ENCODE data around the gene NBAS. TPM values are rescaled to one million over a fixed set of nuclear protein-coding genes. Genes with fewer than 3 reads are reported as not detected.

NBAS gene
- polyA plus RNA-seq, 1 of the 3 experiments (the other 2 are of a cell fraction) = 12.0 TPM

DNA sequence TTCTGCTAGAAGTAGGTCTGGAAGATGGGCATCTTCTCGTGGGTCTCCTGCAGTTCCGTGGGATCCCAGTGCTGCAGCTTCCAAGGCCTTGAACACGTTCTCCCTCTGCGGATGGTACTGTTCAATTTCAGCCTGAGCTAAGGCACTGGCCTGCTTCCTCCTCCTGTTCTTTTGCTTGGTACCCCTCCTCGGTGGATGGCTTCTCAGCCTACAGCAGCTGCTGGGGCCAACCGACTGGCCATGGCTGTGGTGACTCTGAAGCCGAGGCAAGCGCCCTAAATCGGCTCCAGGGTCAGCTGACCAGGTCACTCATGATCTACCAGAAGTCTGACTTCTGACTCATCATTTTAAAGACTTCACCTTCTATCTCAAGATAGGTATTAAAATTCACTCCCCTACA, 150.2 kb downstream of the NBAS start (continued):
- TF ChIP-seq CHD2 (IDR thresholded peaks at IDR 0.05; ENCODE audit: low read length, partially characterized antibody) = no peak
- no peak for TF ChIP-seq FOSL2 (IDR thresholded peaks at IDR 0.05; ENCODE audit: borderline replicate concordance, low read depth)
- no peak for TF ChIP-seq ELF1 (IDR thresholded peaks at IDR 0.05)
- no peak for TF ChIP-seq TAF1 (IDR thresholded peaks at IDR 0.05; ENCODE audit: borderline replicate concordance, low read depth, low read length)
- no peak for TF ChIP-seq EZH2phosphoT487 (IDR thresholded peaks at IDR 0.05; ENCODE audit: borderline replicate concordance, low read depth)
- no peak for TF ChIP-seq EP300 (IDR thresholded peaks at IDR 0.05; ENCODE audit: borderline replicate concordance in 1 of 2, low read depth in 1 of 2, low read length in 1 of 2)
- no peak for TF ChIP-seq RXRA (IDR thresholded peaks at IDR 0.05; ENCODE audit: borderline replicate concordance, low read depth)

GRCh38 chr2:15408759-15409158, 152.4 kb downstream of the NBAS start:
- no peaks in the 10 kb centered on the region for H3K27me3 ChIP-seq (ENCODE audit: insufficient read depth)
- H3K9me3 ChIP-seq = no peaks in the 10 kb centered on the region
- no peak overlapping the region for H3K27ac ChIP-seq (ENCODE audit: low read depth in 2 of 2, low read length in 1 of 2)
- no peak overlapping the region for H3K4me2 ChIP-seq
- H3K4me1 ChIP-seq (ENCODE audit: control insufficient read depth in 1 of 2, insufficient read depth in 2 of 2, low read depth in 1 of 2, low read length in 1 of 2) = no peaks in the 10 kb centered on the region
- TF ChIP-seq RXRA (IDR thresholded peaks at IDR 0.05; ENCODE audit: borderline replicate concordance, low read depth) (no peak), TEAD4 (IDR thresholded peaks at IDR 0.05; ENCODE audit: borderline replicate concordance, insufficient read depth) (no peak), NFIC (IDR thresholded peaks at IDR 0.05; ENCODE audit: borderline replicate concordance) (no peak), FOSL2 (IDR thresholded peaks at IDR 0.05; ENCODE audit: borderline replicate concordance, low read depth) (no peak), EP300 (IDR thresholded peaks at IDR 0.05; ENCODE audit: borderline replicate concordance in 1 of 2, low read depth in 1 of 2, low read length in 1 of 2) (no peak), ELF1 (IDR thresholded peaks at IDR 0.05) (no peak), SMC3 (IDR thresholded peaks at IDR 0.05; ENCODE audit: low read depth, low read length) (no peak), POLR2AphosphoS5 (IDR thresholded peaks at IDR 0.05; ENCODE audit: low read depth, low read length) (no peak), JUND (IDR thresholded peaks at IDR 0.05) (no peak), MEF2A (IDR thresholded peaks at IDR 0.05; ENCODE audit: borderline replicate concordance, low read depth) (no peak), MAX (IDR thresholded peaks at IDR 0.05; ENCODE audit: low read depth) (no peak), MXI1 (IDR thresholded peaks at IDR 0.05; ENCODE audit: low read depth, low read length) (no peak), SIN3A (IDR thresholded peaks at IDR 0.05; ENCODE audit: borderline replicate concordance, low read depth, low read length) (no peak), CTCF (IDR thresholded peaks at IDR 0.05) (no peak)
- H2AFZ ChIP-seq (ENCODE audit: low read depth) = no peak overlapping the region
- no peaks in the 10 kb centered on the region for H4K20me1 ChIP-seq (ENCODE audit: insufficient read depth)
- peaks cover 18 to 34% of the 10 kb centered on the region in 2 experiments for H3K36me3 ChIP-seq (replicated peaks in 1 of 2; ENCODE audit: control insufficient read depth in 1 of 2, insufficient read depth in 2 of 2, low read length in 1 of 2)
- no peaks in the 10 kb centered on the region for H3K9me2 ChIP-seq
- DNase-seq = no peak
- H3K4me3 ChIP-seq (ENCODE audit: low read depth in 2 of 2, low read length in 1 of 2) = no peak overlapping the region
- CTCF ChIA-PET = no interaction called here
- POLR2A ChIA-PET = no interaction called here
- H3K79me2 ChIP-seq (ENCODE audit: insufficient read depth) = no peaks in the 10 kb centered on the region
- no peak overlapping the region for H3K9ac ChIP-seq
- WGBS (ENCODE audit: low lambda C conversion rate) = 95% methylated on average over 3 of the region's 3 CpGs
- H3F3A ChIP-seq (replicated peaks; ENCODE audit: insufficient read depth) = no peaks in the 10 kb centered on the region

Measured in SK-N-SH (cell line).